ENCODE measurements around the gene USP2.
A peak's percentile ranks its signal among the peaks of the same experiment; 100 is the strongest.

USP2 gene

DNA sequence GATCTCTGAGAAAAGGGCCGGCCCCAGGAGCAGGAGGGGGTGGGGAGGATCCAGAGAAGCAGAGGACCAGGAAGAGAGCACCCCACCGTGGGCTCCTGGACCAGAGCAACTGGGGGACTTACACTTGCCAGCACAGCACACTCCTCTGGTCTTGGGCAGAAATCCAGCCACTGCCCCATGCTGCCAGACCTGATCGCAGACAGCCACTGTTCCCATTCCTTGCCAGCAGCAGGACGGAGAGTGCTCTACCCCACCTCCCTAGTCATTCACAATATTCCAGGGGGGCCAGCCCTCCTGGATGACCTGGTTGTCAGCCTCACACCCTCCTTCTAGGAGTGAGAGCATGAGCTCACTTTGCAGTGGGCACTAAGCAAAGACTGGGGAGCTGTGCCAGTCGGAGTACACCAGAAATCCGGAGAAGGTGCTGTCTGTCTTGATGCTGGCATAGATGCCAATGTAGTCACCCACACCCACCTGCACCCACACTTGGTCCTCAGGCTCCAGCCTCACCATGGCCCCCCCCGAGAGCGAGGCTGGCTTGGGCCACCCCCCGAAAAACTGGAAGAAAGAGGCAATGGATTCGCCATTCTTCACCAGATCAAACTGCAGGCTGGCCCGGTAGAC lies 42.4 kb downstream of the USP2 start:
- Histone ChIP-seq H3K36me3 (ENCODE audit: control insufficient read depth, insufficient read depth, low read length) (peaks cover 11% of the 10 kb centered on the region), H3K27ac (ENCODE audit: low read depth, low read length, severe bottlenecking) (peak overlapping the region; percentile 97), H3K4me1 (ENCODE audit: control insufficient read depth, insufficient read depth, low read length, poor library complexity, severe bottlenecking) (peaks cover 44% of the 10 kb centered on the region), H3K9me3 (ENCODE audit: control insufficient read depth, low read length) (no peaks in the 10 kb centered on the region), H3K4me3 (ENCODE audit: extremely low read depth, insufficient read depth, low read length, poor library complexity, severe bottlenecking) (peak overlapping the region; percentile 55)
- WGBS, 2 experiments (ENCODE audit: insufficient coverage in 2 of 2) = 58 to 66% methylated on average over 6 to 8 of the region's 11 CpGs

DNA sequence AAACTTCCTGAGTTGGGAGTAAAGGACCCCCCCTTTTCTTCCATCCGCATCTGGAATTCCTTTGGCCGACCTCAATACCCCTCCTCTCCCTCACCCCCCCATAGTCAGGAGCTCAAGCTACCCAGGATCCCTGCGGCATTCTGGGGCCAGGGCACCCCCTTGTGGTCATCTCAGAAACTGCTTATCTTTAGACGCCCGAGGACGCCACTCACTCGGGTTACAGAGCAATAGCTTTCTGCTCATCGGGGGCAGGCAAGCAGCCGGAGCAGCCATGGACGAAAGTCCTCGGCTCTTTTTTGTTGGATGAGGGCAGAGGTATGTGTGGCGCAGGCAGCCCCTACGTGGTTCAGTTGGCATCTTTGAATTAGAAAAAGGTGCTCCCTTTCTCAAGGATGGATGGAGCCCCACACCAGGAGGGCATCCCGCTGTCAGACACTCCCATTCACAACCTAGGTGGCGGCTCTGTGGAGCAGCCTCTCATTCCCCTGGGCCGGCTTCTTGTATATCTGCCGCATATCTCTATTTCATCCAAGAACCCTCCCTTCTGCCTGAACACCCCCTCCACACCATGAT lies 43.1 kb downstream of the USP2 start:
- 10 to 15% methylated on average over 10 to 15 of the region's 17 CpGs for WGBS, 2 experiments (ENCODE audit: insufficient coverage in 2 of 2)

DNA sequence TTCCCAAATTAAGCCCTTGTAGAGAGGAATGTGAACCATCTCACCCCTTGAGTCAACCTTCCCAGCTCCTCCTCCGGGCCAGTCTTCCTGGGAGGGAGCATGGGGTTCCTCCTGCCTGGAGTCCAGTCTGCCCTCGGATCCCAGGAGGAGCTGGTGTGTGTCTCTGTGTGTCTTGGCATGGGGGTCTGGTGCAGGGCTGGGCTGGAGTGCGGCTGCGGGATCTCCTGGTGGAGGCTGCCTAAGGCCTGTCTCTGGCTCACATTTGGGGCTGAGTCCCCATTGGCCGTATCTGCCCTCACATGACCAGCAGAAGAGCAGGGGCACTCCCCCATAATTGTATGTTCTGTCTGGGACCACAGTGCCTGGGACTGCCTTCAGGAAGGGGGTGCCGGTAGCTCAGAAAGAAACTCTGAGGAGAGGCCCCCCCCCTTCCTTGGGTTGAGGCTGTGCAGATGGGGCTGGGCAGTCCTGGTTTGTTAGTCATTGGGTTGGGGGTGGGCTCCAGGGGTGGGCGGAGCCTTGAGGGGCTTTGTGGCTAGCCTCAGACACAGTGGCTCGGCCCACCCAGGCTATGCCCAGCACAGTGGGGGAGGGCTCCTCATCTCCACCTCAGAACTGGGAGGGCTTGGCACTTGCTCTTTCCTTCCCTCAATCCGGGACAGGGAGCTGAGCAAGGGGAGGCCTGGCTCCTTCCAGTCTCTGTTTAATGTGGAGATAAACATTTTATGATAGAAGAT lies 43.7 kb downstream of the USP2 start:
- Histone ChIP-seq H3K4me3 (ENCODE audit: extremely low read depth, insufficient read depth, low read length, poor library complexity, severe bottlenecking) (peak overlapping the region; percentile 23), H3K36me3 (ENCODE audit: control insufficient read depth, insufficient read depth, low read length) (peaks cover 11% of the 10 kb centered on the region), H3K4me1 (ENCODE audit: control insufficient read depth, insufficient read depth, low read length, poor library complexity, severe bottlenecking) (peaks cover 44% of the 10 kb centered on the region), H3K27ac (ENCODE audit: low read depth, low read length, severe bottlenecking) (peak overlapping the region; percentile 97), H3K9me3 (ENCODE audit: control insufficient read depth, low read length) (no peaks in the 10 kb centered on the region)
- 6 to 34% methylated on average over 3 to 5 of the region's 9 CpGs for WGBS, 2 experiments (ENCODE audit: insufficient coverage in 2 of 2)

More for the DNA sequence above, 43.1 kb downstream of the USP2 start:
- no peaks in the 10 kb centered on the region for H3K9me3 ChIP-seq (ENCODE audit: control insufficient read depth, low read length)
- H3K4me1 ChIP-seq (ENCODE audit: control insufficient read depth, insufficient read depth, low read length, poor library complexity, severe bottlenecking) = peaks cover 44% of the 10 kb centered on the region
- peak overlapping the region; percentile 97 for H3K27ac ChIP-seq (ENCODE audit: low read depth, low read length, severe bottlenecking)
- H3K4me3 ChIP-seq (ENCODE audit: extremely low read depth, insufficient read depth, low read length, poor library complexity, severe bottlenecking) = peak overlapping the region; percentile 23
- H3K36me3 ChIP-seq (ENCODE audit: control insufficient read depth, insufficient read depth, low read length) = peaks cover 11% of the 10 kb centered on the region

DNA sequence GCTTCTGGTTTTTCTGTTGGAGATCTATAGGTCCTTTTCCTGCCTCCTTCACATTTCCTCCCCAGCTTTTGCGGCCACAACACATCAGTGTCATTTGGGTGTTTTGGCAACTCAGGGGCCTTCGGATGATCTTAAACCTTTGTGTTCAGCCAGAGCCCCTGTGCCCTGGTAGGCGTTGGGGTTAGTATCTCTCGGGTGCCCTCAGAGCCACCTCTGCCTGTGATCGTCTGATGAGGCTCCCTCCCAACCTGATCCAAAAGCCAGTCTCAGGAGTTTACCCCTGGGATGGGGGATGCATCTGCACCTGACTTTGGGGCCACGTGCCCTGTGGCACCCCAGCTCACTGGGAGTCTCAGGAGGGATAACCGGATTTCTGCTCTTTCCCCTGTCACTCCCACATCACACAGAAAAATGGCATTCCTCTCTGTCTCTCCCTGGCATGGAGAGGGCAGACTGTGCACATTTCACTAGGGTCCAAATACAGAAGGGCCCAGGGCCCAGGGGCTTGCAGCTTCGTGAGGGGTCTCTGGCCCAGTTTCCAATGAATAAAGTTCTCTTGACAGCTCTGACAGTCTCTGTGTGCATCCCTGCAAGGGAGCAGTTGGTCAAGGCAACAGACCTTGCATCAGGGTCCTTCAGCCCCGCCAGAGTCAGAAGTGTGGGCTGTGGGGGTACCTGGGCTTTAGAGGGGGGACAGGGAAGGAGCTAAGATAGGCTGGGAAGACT lies 44.6 kb downstream of the USP2 start:
- H3K4me3 ChIP-seq (ENCODE audit: extremely low read depth, insufficient read depth, low read length, poor library complexity, severe bottlenecking) = peak overlapping the region; percentile 23
- peaks cover 11% of the 10 kb centered on the region for H3K36me3 ChIP-seq (ENCODE audit: control insufficient read depth, insufficient read depth, low read length)
- peaks cover 44% of the 10 kb centered on the region for H3K4me1 ChIP-seq (ENCODE audit: control insufficient read depth, insufficient read depth, low read length, poor library complexity, severe bottlenecking)
- H3K9me3 ChIP-seq (ENCODE audit: control insufficient read depth, low read length) = no peaks in the 10 kb centered on the region
- 89 to 95% methylated on average over 9 of the region's 9 CpGs for WGBS, 2 experiments (ENCODE audit: insufficient coverage in 2 of 2)
- peak overlapping the region; percentile 97 for H3K27ac ChIP-seq (ENCODE audit: low read depth, low read length, severe bottlenecking)

DNA sequence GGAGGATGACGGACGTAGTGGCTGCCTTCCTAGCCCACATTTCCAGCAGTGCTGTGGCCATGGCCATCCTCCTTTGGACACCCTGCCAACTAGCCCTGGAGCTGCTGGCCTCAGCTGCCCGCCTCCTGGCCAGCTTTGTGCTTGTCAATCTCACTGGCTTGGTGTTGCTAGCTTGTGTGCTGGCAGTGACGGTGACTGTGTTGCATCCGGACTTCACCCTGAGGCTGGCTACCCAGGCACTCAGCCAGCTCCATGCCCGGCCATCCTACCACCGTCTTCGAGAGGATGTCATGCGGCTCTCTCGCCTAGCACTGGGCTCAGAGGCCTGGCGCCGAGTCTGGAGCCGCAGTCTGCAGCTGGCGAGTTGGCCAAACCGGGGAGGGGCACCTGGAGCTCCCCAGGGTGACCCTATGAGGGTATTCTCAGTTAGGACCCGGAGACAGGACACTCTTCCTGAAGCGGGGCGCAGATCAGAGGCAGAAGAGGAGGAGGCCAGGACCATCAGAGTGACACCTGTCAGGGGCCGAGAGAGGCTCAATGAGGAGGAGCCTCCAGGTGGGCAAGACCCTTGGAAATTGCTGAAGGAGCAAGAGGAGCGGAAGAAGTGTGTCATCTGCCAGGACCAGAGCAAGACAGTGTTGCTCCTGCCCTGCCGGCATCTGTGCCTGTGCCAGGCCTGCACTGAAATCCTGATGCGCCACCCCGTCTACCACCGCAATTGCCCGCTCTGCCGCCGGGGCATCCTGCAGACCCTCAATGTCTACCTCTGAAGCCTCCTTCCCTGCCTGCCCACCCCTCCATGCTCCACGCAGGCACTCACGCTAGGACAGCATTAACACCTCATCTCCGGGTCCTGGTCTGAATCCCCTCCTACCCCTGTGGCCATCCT lies 45.6 kb downstream of the USP2 start:
- 92 to 93% methylated on average over 26 to 29 of the region's 30 CpGs for WGBS, 2 experiments (ENCODE audit: insufficient coverage in 2 of 2)
- Histone ChIP-seq H3K4me3 (ENCODE audit: extremely low read depth, insufficient read depth, low read length, poor library complexity, severe bottlenecking) (peak overlapping the region; percentile 90), H3K36me3 (ENCODE audit: control insufficient read depth, insufficient read depth, low read length) (peaks cover 11% of the 10 kb centered on the region), H3K4me1 (ENCODE audit: control insufficient read depth, insufficient read depth, low read length, poor library complexity, severe bottlenecking) (peaks cover 44% of the 10 kb centered on the region), H3K27ac (ENCODE audit: low read depth, low read length, severe bottlenecking) (peak overlapping the region; percentile 97), H3K9me3 (ENCODE audit: control insufficient read depth, low read length) (no peaks in the 10 kb centered on the region)

DNA sequence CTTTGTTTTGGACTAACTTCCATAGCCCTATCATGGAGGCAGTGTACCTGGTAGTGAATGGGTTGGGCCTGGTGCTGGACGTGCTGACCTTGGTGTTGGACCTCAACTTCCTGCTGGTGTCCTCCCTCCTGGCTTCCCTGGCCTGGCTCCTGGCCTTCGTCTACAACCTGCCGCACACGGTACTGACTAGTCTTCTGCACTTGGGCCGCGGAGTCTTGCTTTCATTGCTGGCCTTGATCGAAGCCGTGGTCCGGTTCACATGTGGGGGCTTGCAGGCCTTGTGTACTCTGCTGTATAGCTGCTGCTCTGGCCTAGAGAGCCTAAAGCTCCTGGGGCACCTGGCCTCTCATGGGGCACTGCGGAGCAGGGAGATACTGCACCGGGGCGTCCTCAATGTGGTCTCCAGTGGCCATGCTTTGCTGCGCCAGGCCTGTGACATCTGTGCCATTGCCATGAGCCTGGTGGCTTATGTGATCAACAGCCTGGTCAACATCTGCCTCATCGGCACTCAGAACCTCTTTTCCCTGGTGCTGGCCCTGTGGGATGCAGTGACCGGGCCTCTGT lies 46.3 kb downstream of the USP2 start:
- Histone ChIP-seq H3K27ac (ENCODE audit: low read depth, low read length, severe bottlenecking) (no peak overlapping the region), H3K4me1 (ENCODE audit: control insufficient read depth, insufficient read depth, low read length, poor library complexity, severe bottlenecking) (peaks cover 44% of the 10 kb centered on the region), H3K9me3 (ENCODE audit: control insufficient read depth, low read length) (no peaks in the 10 kb centered on the region), H3K4me3 (ENCODE audit: extremely low read depth, insufficient read depth, low read length, poor library complexity, severe bottlenecking) (peak overlapping the region; percentile 90), H3K36me3 (ENCODE audit: control insufficient read depth, insufficient read depth, low read length) (peaks cover 11% of the 10 kb centered on the region)
- 81 to 85% methylated on average over 15 of the region's 15 CpGs for WGBS, 2 experiments (ENCODE audit: insufficient coverage in 2 of 2)

DNA sequence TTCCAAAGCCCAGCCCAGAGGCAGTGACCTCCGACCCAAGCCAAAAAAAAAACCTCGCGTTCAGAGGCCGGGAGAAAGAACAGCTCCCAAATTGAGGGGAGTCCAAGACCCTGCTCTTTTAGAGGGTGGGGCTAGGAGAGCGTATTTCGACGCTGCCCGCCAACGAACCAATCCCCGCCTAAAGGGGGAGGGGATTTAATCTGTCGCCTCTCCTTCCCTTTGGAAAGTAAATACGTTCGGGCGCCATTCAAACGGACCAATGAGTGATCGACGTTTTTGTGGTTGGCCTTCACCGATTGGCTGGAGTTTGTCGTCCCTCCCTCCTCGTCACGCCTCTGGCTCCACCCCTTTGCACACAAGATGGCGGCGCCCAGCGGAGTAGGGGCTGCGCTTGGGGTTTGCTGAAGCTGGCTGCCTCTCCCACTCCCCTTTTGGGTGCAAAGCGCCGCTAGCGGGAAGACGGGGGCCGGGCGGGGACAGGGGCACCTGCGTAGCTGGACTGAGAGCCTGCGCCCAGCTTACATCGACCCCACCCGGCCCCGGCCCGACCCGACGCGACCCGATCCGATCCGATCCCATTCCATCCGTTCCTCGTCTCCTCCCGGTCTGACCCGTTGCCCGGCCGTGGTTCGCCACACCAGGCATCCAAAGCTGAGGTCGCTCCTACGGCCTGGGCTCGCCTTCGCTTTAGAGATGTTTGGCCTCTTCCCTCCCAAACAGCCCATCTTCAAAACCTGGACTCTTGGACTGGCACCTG lies 47.1 kb downstream of the USP2 start, which contains the start of gene RNF26:
RNF26 (plus strand) TSS at position 354 of the 757 bp plus-strand sequence. CDS start 596 bp downstream, outside the sequence.
- peak within 1 kb of the TSS; percentile 81 for H3K27ac ChIP-seq (ENCODE audit: low read depth, low read length, severe bottlenecking)
- H3K9me3 ChIP-seq (ENCODE audit: control insufficient read depth, low read length) = no peaks in the 10 kb centered on the region
- H3K4me1 ChIP-seq (ENCODE audit: control insufficient read depth, insufficient read depth, low read length, poor library complexity, severe bottlenecking) = peaks cover 40% of the 10 kb centered on the region
- peaks cover 11% of the 10 kb centered on the region for H3K36me3 ChIP-seq (ENCODE audit: control insufficient read depth, insufficient read depth, low read length)
- H3K4me3 ChIP-seq (ENCODE audit: extremely low read depth, insufficient read depth, low read length, poor library complexity, severe bottlenecking) = peak within 1 kb of the TSS; percentile 90
- 0 to 1% methylated on average over 43 to 54 of the region's 54 CpGs for WGBS, 2 experiments (ENCODE audit: insufficient coverage in 2 of 2)

DNA sequence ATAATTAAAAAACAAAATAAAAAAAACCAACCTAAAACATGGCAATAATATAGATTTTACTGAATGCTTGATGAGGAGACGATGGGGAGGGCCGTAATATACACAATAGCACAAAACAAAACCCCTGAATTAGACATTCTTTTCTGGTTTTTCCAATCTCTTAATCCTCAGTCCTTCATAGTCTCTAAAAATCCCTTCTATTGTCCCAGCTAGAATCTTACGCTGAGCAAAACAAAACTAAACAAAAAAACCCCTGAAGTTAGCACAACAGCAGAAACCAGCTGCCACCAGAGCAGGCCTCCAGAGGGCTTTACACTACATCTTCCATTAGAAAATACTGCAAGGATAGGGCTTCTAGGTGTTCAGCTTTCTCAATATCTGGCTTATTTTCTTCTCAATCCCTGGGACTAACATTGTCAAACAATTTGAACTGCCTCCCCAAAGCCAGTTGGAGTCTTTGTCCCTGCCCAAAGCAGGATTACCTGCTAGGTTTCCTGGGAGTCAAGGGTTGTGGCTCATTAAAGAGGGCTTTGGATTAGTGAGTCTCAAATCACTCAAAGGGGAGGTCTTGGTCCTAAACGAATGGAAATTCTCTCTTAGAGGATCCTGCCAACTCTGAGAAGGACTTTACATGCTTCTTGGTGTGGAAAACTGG lies 49.3 kb downstream of the USP2 start:
- no peak overlapping the region for H3K27ac ChIP-seq (ENCODE audit: low read depth, low read length, severe bottlenecking)
- no peaks in the 10 kb centered on the region for H3K9me3 ChIP-seq (ENCODE audit: control insufficient read depth, low read length)

DNA sequence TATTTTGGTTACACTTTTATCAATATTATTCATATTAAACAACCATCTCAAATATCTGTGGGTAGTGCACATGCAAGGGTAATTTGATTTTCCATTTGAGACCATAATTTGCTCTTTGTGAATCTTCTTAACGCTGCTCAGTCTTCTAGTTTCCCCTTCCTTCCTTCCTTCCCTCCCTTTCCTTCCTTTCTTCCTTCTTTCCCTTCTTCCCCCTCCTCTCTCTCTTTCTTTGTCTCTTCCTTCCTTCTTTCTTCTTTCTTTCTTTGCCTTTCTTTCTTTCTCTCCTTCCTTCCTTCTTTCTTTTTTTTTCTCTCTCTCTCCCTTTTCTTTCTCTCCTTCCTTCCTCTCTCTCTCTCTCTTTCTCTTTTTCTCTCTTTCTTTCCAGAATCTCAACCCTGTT lies 51.3 kb downstream of the USP2 start:
- peaks cover 4% of the 10 kb centered on the region for H3K4me1 ChIP-seq (ENCODE audit: control insufficient read depth, insufficient read depth, low read length, poor library complexity, severe bottlenecking)
- H3K9me3 ChIP-seq (ENCODE audit: control insufficient read depth, low read length) = no peaks in the 10 kb centered on the region
- H3K4me3 ChIP-seq (ENCODE audit: extremely low read depth, insufficient read depth, low read length, poor library complexity, severe bottlenecking) = no peak overlapping the region
- WGBS, 2 experiments (ENCODE audit: insufficient coverage in 2 of 2) = 75 to 85% methylated on average over 1 of the region's 1 CpG
- H3K36me3 ChIP-seq (ENCODE audit: control insufficient read depth, insufficient read depth, low read length) = no peaks in the 10 kb centered on the region
- no peak overlapping the region for H3K27ac ChIP-seq (ENCODE audit: low read depth, low read length, severe bottlenecking)

More for the DNA sequence above, 49.3 kb downstream of the USP2 start:
- H3K4me3 ChIP-seq (ENCODE audit: extremely low read depth, insufficient read depth, low read length, poor library complexity, severe bottlenecking) = no peak overlapping the region
- H3K36me3 ChIP-seq (ENCODE audit: control insufficient read depth, insufficient read depth, low read length) = peaks cover 11% of the 10 kb centered on the region
- WGBS, 2 experiments (ENCODE audit: insufficient coverage in 2 of 2) = 50 to 80% methylated on average over 1 to 2 of the region's 4 CpGs
- peaks cover 24% of the 10 kb centered on the region for H3K4me1 ChIP-seq (ENCODE audit: control insufficient read depth, insufficient read depth, low read length, poor library complexity, severe bottlenecking)

Measured in mesodermal cell (in vitro differentiated cells).